GM18502 (cell line): ENCODE data around the gene AUTS2.

Experiments
- ATAC-seq: cut with Tn5 transposase; IDR thresholded peaks from one replicate; pipeline ENCODE4 v1.9.1; 2021; ENCODE audit warnings: mild to moderate bottlenecking; ENCODE audit not compliant: unreplicated experiment, poor library complexity

The AUTS2 gene

GRCh38 chr7:69708857-69709256, 110.6 kb downstream of the AUTS2 start:
- no peak for ATAC-seq

GRCh38 chr7:69710768-69711438, 112.6 kb downstream of the AUTS2 start:
- no peak for ATAC-seq

GRCh38 chr7:69714886-69715576, 116.8 kb downstream of the AUTS2 start:
- no peak for ATAC-seq

GRCh38 chr7:69717221-69717620, 118.9 kb downstream of the AUTS2 start:
- ATAC-seq = no peak

DNA sequence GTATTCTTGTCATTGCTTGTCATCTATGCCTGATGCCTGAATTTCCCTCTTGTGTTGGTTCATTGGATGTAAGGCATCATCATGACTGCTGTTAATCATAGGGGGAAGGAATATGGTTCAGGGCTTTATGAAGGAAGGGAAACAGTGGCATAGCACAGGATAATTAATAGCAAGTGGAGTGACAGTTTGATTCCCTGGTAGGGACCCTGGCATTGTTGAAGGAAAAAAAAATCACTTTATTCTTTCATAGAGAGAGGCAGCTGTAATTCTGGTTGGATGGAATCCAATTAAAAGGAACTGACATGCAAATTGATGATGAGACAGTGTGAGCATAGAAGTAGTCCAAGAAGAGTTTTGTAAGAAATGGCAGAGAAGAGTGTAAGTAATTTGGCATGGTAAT, 121.4 kb downstream of the AUTS2 start:
- no peak for ATAC-seq

DNA sequence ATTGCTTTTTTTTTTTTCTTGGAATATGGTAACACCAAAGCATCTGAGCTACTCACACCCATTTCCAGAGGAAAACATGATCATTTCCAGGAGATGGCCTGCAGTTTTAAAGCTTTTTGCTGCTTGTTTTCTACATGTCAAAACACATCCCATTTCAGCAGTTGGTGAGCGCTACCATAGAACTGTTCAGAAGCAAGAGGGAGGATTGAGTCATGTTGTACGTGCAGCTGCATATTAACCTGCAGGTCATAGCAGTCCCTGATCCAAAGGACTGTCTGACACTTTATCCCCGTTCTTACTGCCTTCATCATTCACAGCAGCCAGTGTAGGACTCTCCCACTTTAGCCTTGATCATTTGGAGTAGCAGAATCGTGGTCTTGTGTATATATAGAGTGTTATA, 124.6 kb downstream of the AUTS2 start:
- ATAC-seq = no peak

- ATAC-seq = no peak
Observed at GRCh38 chr7:69723663-69724062, 125.4 kb downstream of the AUTS2 start.

- no peak for ATAC-seq
Observed at GRCh38 chr7:69728304-69728703, 130.0 kb downstream of the AUTS2 start.

DNA sequence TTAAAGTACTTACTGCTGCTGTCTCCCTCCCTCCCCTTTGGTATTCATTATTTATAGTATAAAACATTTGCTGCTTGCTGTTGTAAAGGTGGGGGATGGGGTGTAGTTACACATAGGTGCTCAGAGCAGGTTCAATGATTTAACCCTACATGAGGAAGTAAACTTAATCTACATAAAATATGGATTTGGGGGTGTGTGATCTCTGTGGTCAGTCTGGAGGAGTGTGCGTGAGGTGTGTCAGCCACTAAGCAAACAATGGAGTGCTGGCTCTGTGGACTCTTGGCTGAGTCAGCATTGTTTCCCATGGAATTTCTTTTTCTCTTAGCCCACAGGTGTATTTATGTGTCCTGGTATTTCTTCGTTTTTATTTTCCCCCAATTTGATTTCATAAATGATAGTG, 133.9 kb downstream of the AUTS2 start:
- no peak for ATAC-seq

DNA sequence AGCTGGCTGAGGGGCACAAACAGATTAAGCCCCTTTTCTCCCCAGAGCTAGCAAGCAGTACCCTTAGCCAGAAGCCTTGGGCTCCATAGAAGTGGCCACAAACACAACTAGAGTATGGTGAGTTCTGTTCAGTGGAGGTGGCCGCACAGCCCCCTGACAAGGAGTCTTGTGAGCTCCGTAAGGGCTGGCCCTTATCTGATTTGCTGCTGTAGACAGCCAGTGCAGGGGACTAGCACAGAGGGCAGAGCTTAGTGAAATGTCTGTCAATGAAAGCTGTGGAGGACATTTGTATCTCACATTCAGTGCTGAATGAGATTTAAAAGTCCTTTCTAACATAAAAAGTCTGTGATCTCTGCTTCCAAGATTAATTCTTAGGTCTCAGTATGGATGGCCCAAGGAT, 137.3 kb downstream of the AUTS2 start:
- ATAC-seq = no peak

- ATAC-seq = no peak
Observed at GRCh38 chr7:69736126-69736810, 138.0 kb downstream of the AUTS2 start.

GRCh38 chr7:69738396-69738951, 140.2 kb downstream of the AUTS2 start:
- ATAC-seq = peak; percentile 61

DNA sequence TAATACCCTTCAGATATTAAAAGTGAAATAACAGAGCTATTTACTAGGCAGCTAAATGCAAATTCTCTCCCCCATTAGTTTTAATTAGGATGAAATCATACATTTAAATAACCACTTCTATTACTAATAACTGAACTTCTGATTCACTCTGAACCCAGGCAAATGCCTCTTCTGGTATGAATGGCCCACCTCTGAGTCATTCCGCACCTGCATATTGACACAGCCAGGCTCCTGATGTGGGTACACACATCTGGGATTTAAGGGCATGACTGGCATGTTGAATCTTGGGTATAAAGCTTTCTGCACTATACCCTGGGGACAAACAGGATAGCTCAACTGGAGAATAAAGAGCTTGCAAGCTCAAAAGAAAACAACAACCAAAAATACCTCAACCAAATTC, 140.9 kb downstream of the AUTS2 start:
- peak; percentile 75 for ATAC-seq

- ATAC-seq = peak; percentile 63
Observed at GRCh38 chr7:69739931-69740431, 141.7 kb downstream of the AUTS2 start.

- ATAC-seq = no peak
Observed at GRCh38 chr7:69742237-69742636, 144.0 kb downstream of the AUTS2 start.

DNA sequence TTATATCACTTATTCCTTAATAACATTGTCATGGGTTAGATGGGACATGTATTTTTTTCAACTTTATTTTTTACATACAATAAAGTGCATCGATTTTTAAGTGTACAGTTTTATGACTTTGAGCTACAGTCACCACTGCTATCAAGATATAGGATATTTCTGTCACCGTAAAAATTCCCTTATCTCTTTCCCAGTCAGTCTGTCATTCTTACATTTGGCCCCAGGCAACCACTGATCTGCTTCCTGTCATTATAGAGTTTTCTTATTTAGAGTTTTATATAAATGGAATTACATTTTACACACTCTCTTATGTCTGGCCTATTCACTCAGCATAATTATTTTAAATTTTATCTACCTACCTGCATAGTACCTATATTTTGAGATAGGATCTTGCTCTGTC, 145.2 kb downstream of the AUTS2 start:
- ATAC-seq = no peak

DNA sequence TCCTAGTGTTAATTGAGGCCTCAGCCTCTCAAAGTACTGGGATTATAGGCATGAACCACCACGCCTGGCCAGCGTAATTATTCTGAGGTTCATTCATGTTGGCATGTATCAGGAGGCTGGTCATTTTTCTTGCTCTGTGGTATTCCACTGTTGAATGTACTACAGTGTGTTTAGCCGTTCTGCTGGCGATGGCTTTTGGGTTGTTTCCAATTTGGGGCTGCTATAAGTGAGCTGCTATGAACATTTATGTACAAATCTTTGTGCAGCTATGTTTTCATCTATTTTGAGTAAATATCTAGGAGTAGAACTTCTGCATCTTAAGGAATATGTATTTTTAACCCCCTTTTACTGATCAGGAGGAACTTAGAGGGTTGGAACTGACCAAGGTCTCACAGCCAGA, 145.8 kb downstream of the AUTS2 start:
- ATAC-seq = no peak

- no peak for ATAC-seq
Observed at GRCh38 chr7:69746383-69746782, 148.1 kb downstream of the AUTS2 start.

- no peak for ATAC-seq
Observed at GRCh38 chr7:69747144-69747543, 148.9 kb downstream of the AUTS2 start.

GRCh38 chr7:69748530-69748929, 150.3 kb downstream of the AUTS2 start:
- ATAC-seq = no peak

- no peak for ATAC-seq
Observed at GRCh38 chr7:69749372-69749979, 151.2 kb downstream of the AUTS2 start.
